Glutamatergic neuron (in vitro differentiated cells): ENCODE results near the gene OAF. TPM values are rescaled to one million over a fixed set of nuclear protein-coding genes. Genes with fewer than 3 reads are reported as not detected.
"Not testable (repeated sequence)": the region's sequence is repeated elsewhere in the genome, so short reads cannot be mapped to it uniquely, and the experiment has no call there.

Source experiments
- DNase-seq: peaks from one replicate; pipeline ENCODE4 v3.0.0; 2022
- H3K27ac Mint-ChIP-seq: one replicate; pipeline ENCODE4 v1.8.0; 2020; ENCODE audit warnings: mild to moderate bottlenecking, mixed read lengths, inconsistent platforms; ENCODE audit not compliant: unreplicated experiment
- H3K27me3 Mint-ChIP-seq: one replicate; pipeline ENCODE4 v1.8.0; 2020; ENCODE audit warnings: mild to moderate bottlenecking, moderate library complexity, mixed read lengths, inconsistent platforms; ENCODE audit not compliant: unreplicated experiment
- H3K36me3 Mint-ChIP-seq: one replicate; pipeline ENCODE4 v1.8.0; 2020; ENCODE audit warnings: mild to moderate bottlenecking, mixed read lengths, inconsistent platforms; ENCODE audit not compliant: unreplicated experiment
- H3K4me1 Mint-ChIP-seq: one replicate; pipeline ENCODE4 v1.8.0; 2020; ENCODE audit warnings: mild to moderate bottlenecking, low read depth, mixed read lengths, inconsistent platforms; ENCODE audit not compliant: unreplicated experiment
- H3K4me3 Mint-ChIP-seq: one replicate; pipeline ENCODE4 v1.8.0; 2020; ENCODE audit warnings: mild to moderate bottlenecking, mixed read lengths, inconsistent platforms; ENCODE audit not compliant: unreplicated experiment
- H3K9me3 Mint-ChIP-seq: one replicate; pipeline ENCODE4 v1.8.0; 2020; ENCODE audit warnings: mild to moderate bottlenecking, moderate library complexity, mixed read lengths, inconsistent platforms; ENCODE audit not compliant: unreplicated experiment
- CTCF ChIP-seq: fragments of 200-600 bp; sonication (generic); IDR thresholded peaks from one replicate; pipeline ENCODE4 v1.5.0; 2021; ENCODE audit not compliant: partially characterized antibody, unreplicated experiment
- total RNA-seq: library from RNA; stranded (reverse); fragmentation: NEBNext Ultra II Directional; extraction: Animal tissue kit (Norgen Biotek cat#: 25700); gene quantifications from one replicate; pipeline ENCODE4 v1.2.1, GENCODE V29; 2021; ENCODE audit not compliant: unreplicated experiment

Gene OAF
- total RNA-seq, 1 donor from 2014 or later: not detected

GRCh38 chr11:120173807-120174206 lies 37.0 kb upstream of the OAF start:
- Mint-ChIP-seq H3K27ac (no peak overlapping the region), H3K36me3 (no peaks in the 10 kb centered on the region), H3K27me3 (peaks cover 15% of the 10 kb centered on the region)

DNA sequence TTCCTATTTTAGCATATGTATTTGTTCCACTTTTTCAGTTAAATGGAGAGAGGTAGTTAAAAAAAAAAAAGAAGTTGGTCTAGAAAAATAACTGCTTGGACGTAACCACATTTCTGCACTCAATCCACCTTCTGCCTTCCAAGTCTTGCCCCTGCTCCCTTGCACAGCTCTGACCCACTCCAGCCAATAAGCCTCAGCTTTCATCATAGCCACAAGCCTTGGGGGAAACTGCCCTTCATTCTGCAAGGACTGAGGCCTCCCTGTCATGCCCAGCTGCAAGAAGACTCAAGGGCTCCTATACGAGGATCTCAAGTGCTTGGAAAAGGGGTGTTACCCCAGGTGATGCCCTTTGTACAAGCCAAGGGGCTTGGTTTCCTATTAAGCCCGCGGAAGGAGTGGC lies 36.0 kb upstream of the OAF start:
- H3K36me3 Mint-ChIP-seq: no peaks in the 10 kb centered on the region
- H3K4me1 Mint-ChIP-seq: no peaks in the 10 kb centered on the region
- no peak overlapping the region for H3K27ac Mint-ChIP-seq
- no peak for TF ChIP-seq CTCF
- DNase-seq: no peak
- H3K4me3 Mint-ChIP-seq: no peak overlapping the region
- H3K27me3 Mint-ChIP-seq: peaks cover 21% of the 10 kb centered on the region
- peaks cover 3% of the 10 kb centered on the region for H3K9me3 Mint-ChIP-seq

More at GRCh38 chr11:120173807-120174206, 37.0 kb upstream of the OAF start:
- H3K9me3 Mint-ChIP-seq: peaks cover 2% of the 10 kb centered on the region
- no peak for DNase-seq
- TF ChIP-seq CTCF: no peak
- H3K4me3 Mint-ChIP-seq: no peak overlapping the region
- H3K4me1 Mint-ChIP-seq: no peaks in the 10 kb centered on the region

- H3K4me1 Mint-ChIP-seq: no peaks in the 10 kb centered on the region
- peaks cover 1% of the 10 kb centered on the region for H3K9me3 Mint-ChIP-seq
Observed at GRCh38 chr11:120178561-120179056, 32.2 kb upstream of the OAF start.

GRCh38 chr11:120179057-120179672 lies 31.7 kb upstream of the OAF start:
- H3K9me3 Mint-ChIP-seq: peaks cover 1% of the 10 kb centered on the region
- no peak overlapping the region for H3K27ac Mint-ChIP-seq
- no peaks in the 10 kb centered on the region for H3K4me1 Mint-ChIP-seq
- peaks cover 14% of the 10 kb centered on the region for H3K27me3 Mint-ChIP-seq
- H3K4me3 Mint-ChIP-seq: no peak overlapping the region
- no peak for DNase-seq
- no peak for TF ChIP-seq CTCF
- H3K36me3 Mint-ChIP-seq: no peaks in the 10 kb centered on the region

More at GRCh38 chr11:120178561-120179056, 32.2 kb upstream of the OAF start:
- Mint-ChIP-seq H3K4me3 (no peak overlapping the region), H3K27ac (no peak overlapping the region), H3K27me3 (peaks cover 13% of the 10 kb centered on the region), H3K36me3 (no peaks in the 10 kb centered on the region)
- no peak for TF ChIP-seq CTCF
- DNase-seq: no peak

GRCh38 chr11:120180063-120180462 lies 30.8 kb upstream of the OAF start:
- not testable (repeated sequence) for H3K4me3 Mint-ChIP-seq, H3K4me1 Mint-ChIP-seq, H3K9me3 Mint-ChIP-seq, H3K27ac Mint-ChIP-seq, H3K36me3 Mint-ChIP-seq, DNase-seq
- H3K27me3 Mint-ChIP-seq: peaks cover 17% of the 10 kb centered on the region
